Left lung (tissue), 10 donors: ENCODE results near the gene PAK5. TPM values are rescaled to one million over a fixed set of nuclear protein-coding genes. Genes with fewer than 3 reads are reported as not detected.

Experiments used
- ATAC-seq: fragments of 200-7000 bp; cut with Tn5 transposase; one replicate; pipeline ENCODE4 v1.9.1; 2020; ENCODE audit warnings: moderate library complexity
- DNase-seq, 4 donors: peaks; one replicate each; pipeline ENCODE4 v3.0.0-alpha.2; 2013 to 2020
- H3K27ac ChIP-seq, 2 donors: fragments of 200-600 bp; sonication (generic) in 1 of 2; one replicate each; pipeline versions ENCODE4 v1.5.0 to v1.8.0; 2020 to 2021
- H3K27me3 ChIP-seq, 2 donors: fragments of 200-600 bp; sonication (generic) in 1 of 2; one replicate each; pipeline versions ENCODE4 v1.5.0 to v1.8.0; 2020 to 2021
- H3K36me3 ChIP-seq, 2 donors: fragments of 200-600 bp; sonication (generic) in 1 of 2; one replicate each; pipeline versions ENCODE4 v1.5.0 to v1.8.0; 2020 to 2021
- H3K4me1 ChIP-seq, 2 donors: fragments of 200-600 bp; one replicate each; pipeline ENCODE4 v1.8.0; 2021
- H3K4me3 ChIP-seq, 2 donors: fragments of 200-600 bp; sonication (generic) in 1 of 2; one replicate each; pipeline versions ENCODE4 v1.5.0 to v1.8.0; 2020 to 2021; ENCODE audit warnings: mild to moderate bottlenecking in 1 of 2
- H3K9me3 ChIP-seq, 2 donors: fragments of 200-600 bp; sonication (generic) in 1 of 2; one replicate each; pipeline versions ENCODE4 v1.5.0 to v1.8.0; 2020 to 2021
- intact Hi-C, 2 donors: fragments of 100-400 bp; cut with DNase I; formaldehyde crosslinking; loops; one replicate each; pipeline versions ENCODE4 v1.11.2 to v1.14.2; 2022
- polyA plus RNA-seq, 6 donors: library from polyadenylated mRNA; unstranded; fragments of 120-200 nt; gene quantifications; one replicate each; pipeline ENCODE4 v1.2.1, GENCODE V29; 2013; ENCODE audit not compliant: insufficient read length in 6 of 6
- total RNA-seq, 2 donors: library from RNA; stranded (reverse); fragmentation: NEBNext Ultra II Directional; extraction: Animal tissue kit (Norgen Biotek cat#: 25700); gene quantifications; one replicate each; pipeline ENCODE4 v1.2.1, GENCODE V29; 2021
- TF ChIP-seq, protein P1 (sequence below), 2 donors: fragments of 200-600 bp; sonication (generic) in 1 of 2; IDR thresholded peaks; one replicate each; pipeline versions ENCODE4 v1.5.0 to v1.8.0; 2021; ENCODE audit warnings: antibody characterized with exemption in 2 of 2
- donor health status: DM: no; HTN: yes; CAD: no.
- donor health status: DM: no; HTN: no; CAD: no.

The PAK5 gene
- total and polyA plus RNA-seq, 8 donors: 0.15 to 0.46 (median 0.38) TPM; not detected in 1

DNA sequence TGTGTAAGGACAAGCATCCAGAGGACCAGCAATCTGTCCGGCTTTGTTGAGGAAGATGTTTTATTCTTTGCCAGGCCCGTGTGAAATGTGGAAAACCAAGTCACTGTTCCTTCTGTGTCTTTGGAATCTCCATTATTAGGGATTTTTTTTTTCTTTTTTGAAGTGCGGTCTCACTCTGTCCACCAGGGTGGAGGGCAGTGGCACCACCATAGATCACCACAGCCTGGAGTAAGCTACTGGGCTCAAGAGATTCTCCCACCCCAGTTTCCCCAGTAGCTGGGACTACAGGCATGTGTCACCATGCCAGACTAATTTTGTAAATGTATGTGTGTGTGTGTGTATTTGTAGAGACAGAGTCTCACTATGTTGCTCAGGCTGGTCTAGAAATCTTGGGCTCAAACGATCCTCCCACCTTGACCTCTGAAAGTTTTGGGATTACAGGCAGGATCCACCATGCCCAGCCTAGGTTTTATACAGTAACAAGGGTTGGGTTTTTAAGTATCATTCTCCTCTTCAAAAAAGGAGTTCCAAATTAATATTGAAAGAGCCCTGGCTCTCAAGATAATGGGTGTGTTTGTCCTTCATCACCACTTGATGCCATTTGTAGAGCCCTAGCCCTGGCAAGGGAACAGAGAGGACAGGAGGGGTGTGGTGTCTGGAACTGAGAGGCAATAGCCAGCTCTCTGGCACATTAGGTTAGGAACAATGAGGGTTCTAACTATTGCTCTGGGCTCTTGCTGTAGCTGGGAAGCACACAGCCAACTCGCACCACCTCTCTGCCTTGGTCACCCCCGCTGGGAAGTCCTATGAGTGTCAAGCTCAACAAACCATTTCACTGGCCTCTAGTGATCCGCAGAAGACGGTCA lies 321.3 kb downstream of the PAK5 start:
- no peak overlapping the region for H3K27ac ChIP-seq
- no peaks in the 10 kb centered on the region for H3K9me3 ChIP-seq
- peaks cover 8 to 23% of the 10 kb centered on the region in 2 donors for H3K4me1 ChIP-seq
- ATAC-seq: peak; percentile 78
- TF ChIP-seq, protein P1, sequence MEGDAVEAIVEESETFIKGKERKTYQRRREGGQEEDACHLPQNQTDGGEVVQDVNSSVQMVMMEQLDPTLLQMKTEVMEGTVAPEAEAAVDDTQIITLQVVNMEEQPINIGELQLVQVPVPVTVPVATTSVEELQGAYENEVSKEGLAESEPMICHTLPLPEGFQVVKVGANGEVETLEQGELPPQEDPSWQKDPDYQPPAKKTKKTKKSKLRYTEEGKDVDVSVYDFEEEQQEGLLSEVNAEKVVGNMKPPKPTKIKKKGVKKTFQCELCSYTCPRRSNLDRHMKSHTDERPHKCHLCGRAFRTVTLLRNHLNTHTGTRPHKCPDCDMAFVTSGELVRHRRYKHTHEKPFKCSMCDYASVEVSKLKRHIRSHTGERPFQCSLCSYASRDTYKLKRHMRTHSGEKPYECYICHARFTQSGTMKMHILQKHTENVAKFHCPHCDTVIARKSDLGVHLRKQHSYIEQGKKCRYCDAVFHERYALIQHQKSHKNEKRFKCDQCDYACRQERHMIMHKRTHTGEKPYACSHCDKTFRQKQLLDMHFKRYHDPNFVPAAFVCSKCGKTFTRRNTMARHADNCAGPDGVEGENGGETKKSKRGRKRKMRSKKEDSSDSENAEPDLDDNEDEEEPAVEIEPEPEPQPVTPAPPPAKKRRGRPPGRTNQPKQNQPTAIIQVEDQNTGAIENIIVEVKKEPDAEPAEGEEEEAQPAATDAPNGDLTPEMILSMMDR (IDR thresholded peaks at IDR 0.05): no peak
- H3K27me3 ChIP-seq: peaks cover 37 to 79% of the 10 kb centered on the region in 2 donors
- H3K36me3 ChIP-seq: no peaks in the 10 kb centered on the region
- no peak overlapping the region for H3K4me3 ChIP-seq
- intact Hi-C loops: no loop called here
- DNase-seq: peak in 1 of 4 donors; percentile 51

DNA sequence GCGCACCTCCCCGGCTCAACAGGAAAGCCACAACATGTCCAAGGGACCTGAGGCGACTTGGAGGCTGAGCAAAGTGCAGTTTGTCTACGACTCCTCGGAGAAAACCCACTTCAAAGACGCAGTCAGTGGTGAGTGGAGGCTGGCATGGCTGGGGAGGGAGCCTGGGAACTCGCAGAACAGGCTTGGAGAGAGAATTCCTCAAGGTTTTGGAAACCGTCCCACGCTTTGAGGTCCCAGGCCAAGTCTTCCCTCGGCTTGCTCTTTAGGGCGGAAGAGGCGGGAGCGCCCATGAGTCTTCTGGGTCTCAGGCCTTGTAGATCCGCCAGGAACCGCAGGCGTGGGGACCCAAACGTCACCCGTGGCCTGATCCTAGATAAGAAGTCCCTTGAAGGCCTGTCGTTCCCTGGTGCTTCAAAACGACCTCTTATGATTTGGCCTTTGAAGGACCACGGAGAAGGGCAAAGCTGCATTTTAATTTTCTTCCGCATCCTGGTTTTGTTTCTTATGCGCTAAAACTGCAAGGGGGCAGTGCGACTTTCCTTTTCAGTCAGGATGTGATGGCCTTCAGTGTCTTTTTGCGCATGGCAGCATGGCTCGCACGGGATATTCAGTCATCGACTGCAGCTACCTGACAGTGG lies 322.5 kb downstream of the PAK5 start:
- peaks cover 40 to 90% of the 10 kb centered on the region in 2 donors for H3K27me3 ChIP-seq
- intact Hi-C loops: no loop called here

DNA sequence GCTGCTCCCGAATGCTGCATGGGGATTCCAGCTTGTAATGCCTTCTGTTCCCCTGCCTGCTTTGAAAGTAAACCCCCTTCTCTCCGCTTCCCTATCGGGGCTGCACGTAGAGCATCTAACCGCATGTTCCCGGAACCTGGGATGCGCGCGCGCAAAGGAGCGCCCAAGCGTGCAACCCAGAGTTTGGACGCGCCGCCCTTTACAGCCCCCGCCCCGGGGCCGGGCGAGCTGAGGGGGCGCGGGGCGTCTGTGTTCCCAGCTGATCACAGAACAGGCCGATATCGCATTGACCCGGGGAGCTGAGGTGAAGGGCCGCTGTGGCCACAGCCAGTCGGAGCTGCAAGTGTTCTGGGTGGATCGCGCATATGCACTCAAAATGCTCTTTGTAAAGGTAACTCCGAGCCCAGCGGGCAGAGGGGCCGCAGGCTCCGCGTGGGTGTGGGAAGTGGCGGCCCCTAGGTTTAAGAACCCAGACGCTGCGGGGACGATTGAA lies 323.1 kb downstream of the PAK5 start:
- TF ChIP-seq, protein P1 (IDR thresholded peaks at IDR 0.05): no peak
- H3K9me3 ChIP-seq: no peaks in the 10 kb centered on the region
- H3K36me3 ChIP-seq: no peaks in the 10 kb centered on the region
- no peak overlapping the region for H3K27ac ChIP-seq
- peak overlapping the region; percentile 10 to 17 for H3K4me3 ChIP-seq
- H3K27me3 ChIP-seq: peaks cover 40 to 94% of the 10 kb centered on the region in 2 donors
- intact Hi-C loops: no loop called here
- DNase-seq (peak in 1 of 4 donors; percentile 67), ATAC-seq (peak; percentile 14)
- peaks cover 8 to 23% of the 10 kb centered on the region in 2 donors for H3K4me1 ChIP-seq

More for the DNA sequence above, 322.5 kb downstream of the PAK5 start:
- Histone ChIP-seq H3K4me1 (peaks cover 8 to 23% of the 10 kb centered on the region in 2 donors), H3K36me3 (no peaks in the 10 kb centered on the region), H3K4me3 (peak overlapping the region; percentile 10 to 17), H3K9me3 (no peaks in the 10 kb centered on the region), H3K27ac (no peak overlapping the region)
- peak; percentile 72 for ATAC-seq
- TF ChIP-seq, protein P1 (IDR thresholded peaks at IDR 0.05): no peak
- DNase-seq: peak in 3 of 4 donors; percentile 54 to 67 (median 66)

DNA sequence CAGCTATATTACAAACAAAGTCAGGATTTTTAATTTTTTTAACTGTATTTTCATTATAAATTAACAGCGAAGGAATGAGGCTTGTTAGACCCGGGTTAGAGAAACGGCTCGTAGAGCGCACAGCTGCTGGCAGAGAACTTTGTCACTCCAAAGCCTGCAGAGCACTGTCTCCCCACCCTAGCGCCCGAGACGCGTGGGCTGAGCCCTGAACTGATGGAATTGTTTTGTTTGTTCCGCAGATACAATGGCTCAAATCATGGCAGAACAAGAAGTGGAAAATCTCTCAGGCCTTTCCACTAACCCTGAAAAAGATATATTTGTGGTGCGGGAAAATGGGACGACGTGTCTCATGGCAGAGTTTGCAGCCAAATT lies 323.7 kb downstream of the PAK5 start:
- no peak for ATAC-seq
- H3K4me3 ChIP-seq: no peak overlapping the region
- DNase-seq: no peak
- no peak overlapping the region for H3K27ac ChIP-seq
- intact Hi-C loops: no loop called here
- TF ChIP-seq, protein P1 (IDR thresholded peaks at IDR 0.05): no peak
- H3K27me3 ChIP-seq: peaks cover 40 to 97% of the 10 kb centered on the region in 2 donors
- H3K36me3 ChIP-seq: no peaks in the 10 kb centered on the region
- H3K4me1 ChIP-seq: peaks cover 8 to 23% of the 10 kb centered on the region in 2 donors
- H3K9me3 ChIP-seq: no peaks in the 10 kb centered on the region
